GM23338 (cell line): ENCODE data around the gene ZNF580.

Source experiments
- CREB1 ChIP-seq: fragments of 250-450 bp; sonication (Bioruptor Pico); IDR thresholded peaks from 2 replicates; pipeline ENCODE4 v1.5.0; 2020; ENCODE audit warnings: low read depth, mild to moderate bottlenecking, moderate library complexity
- CTCF ChIP-seq, 2 experiments: fragments of 200-600 bp in 1 of 2; sonication (generic) in 1 of 2; conservative IDR thresholded peaks; 2 replicates each; pipeline versions ENCODE4 v1.5.1 to v1.6.1; 2016 to 2017; ENCODE audit warnings: antibody characterized with exemption in 2 of 2, low read depth in 2 of 2, mild to moderate bottlenecking in 2 of 2, moderate library complexity in 1 of 2
- ETS1 ChIP-seq: IDR thresholded peaks from 2 replicates; pipeline ENCODE4 v1.6.1; 2016; ENCODE audit warnings: antibody characterized with exemption
- EZH2 ChIP-seq: fragments of 200-600 bp; sonication (generic); IDR thresholded peaks from one replicate; pipeline ENCODE4 v1.8.0; 2017; ENCODE audit warnings: antibody characterized with exemption, mild to moderate bottlenecking, low read depth; ENCODE audit not compliant: unreplicated experiment
- EZH2phosphoT487 ChIP-seq: fragments of 200-600 bp; sonication (generic); IDR thresholded peaks from one replicate; pipeline ENCODE4 v1.8.1; 2018; ENCODE audit warnings: antibody characterized with exemption; ENCODE audit not compliant: unreplicated experiment
- JUNB ChIP-seq: IDR thresholded peaks from one replicate; pipeline ENCODE4 v1.6.1; 2016; ENCODE audit warnings: antibody characterized with exemption; ENCODE audit not compliant: unreplicated experiment
- REST ChIP-seq: IDR thresholded peaks from one replicate; pipeline ENCODE4 v1.6.1; 2018; ENCODE audit warnings: antibody characterized with exemption; ENCODE audit not compliant: unreplicated experiment

GRCh38 chr19:55636723-55637122 lies 4.1 kb upstream of the ZNF580 start:
- TF ChIP-seq JUNB (no peak), CTCF (conservative IDR thresholded peaks at IDR 0.05; ENCODE audit: low read depth in 2 of 2) (no peak), CREB1 (no peak), ETS1 (no peak), EZH2 (no peak), EZH2phosphoT487 (no peak), REST (no peak)
